HG02678 (cell line): ENCODE data around the gene KIFC1.
"Not testable (repeated sequence)": the region's sequence is repeated elsewhere in the genome, so short reads cannot be mapped to it uniquely, and the experiment has no call there.

Source experiments
- ATAC-seq: cut with Tn5 transposase; IDR thresholded peaks from one replicate; pipeline ENCODE4 v1.9.1; 2021; ENCODE audit warnings: mild to moderate bottlenecking, moderate library complexity; ENCODE audit not compliant: unreplicated experiment

Gene KIFC1

DNA sequence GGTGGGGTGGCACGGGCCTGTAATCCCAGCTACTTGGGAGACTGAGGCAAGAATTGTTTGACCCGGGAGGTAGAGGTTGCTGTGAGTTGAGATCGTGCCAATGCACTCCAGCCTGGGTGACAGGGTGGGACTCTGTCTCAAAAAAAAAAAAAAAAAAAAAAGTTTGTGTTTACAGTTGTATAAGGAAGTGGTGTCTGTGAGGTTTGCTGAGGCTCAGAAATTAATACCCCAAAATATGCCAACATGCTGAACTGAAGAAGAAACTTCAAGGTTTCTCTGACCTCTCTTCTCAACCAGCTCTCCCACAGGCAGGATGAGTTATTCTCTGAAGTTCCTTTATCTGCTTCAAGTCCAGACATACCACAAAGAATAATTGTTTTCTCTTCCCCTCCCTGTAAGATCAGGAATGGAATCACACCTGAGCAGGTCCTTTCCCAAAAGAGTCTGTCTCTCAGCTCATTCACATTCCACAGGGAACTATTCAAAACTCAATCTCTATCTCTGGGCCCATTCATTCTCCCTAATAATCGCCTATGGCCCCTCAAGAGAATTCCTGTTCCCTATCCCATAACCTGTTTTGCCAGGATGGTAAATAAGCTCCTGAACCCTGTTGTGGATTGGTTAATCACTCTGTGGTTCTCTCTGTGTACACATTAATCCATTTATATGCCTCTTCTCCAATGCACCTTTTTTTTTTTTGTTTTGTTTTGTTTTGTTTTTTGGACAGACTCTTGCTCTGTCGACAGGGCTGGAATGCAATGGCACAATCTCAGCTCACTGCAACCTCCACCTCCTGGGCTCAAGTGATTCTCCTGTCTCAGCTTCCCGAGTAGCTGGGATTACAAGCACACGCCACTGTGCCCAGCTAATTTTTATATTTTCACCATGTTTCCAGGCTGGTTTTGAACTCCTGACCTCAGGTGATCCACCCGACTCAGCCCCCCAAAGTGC is 17.4 kb upstream of the KIFC1 start:
- no peak for ATAC-seq

DNA sequence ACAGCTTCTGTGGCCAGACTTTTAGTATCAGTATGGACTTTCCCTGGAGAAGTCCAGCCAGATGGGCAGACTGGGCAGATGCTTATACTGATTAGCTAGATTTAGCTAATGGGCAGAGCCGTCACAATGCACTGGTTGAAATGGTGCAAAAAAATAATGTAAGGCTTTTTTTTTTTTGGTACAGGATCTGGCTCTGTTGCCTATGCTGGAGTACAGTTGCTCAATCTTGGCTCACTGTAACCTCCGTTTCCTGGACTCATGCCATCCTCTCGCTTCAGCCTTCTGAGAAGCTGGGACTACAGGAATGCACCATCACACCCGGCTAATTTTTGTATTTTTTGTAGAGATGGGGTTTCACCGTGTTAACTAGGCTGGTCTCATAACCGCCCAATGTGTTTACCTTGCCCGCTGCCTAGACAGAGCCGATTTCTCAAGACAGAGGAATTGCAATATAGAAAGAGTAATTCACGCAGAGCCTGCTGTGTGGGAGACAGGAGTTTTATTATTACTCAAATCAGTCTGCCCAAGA is 16.4 kb upstream of the KIFC1 start:
- no peak for ATAC-seq

DNA sequence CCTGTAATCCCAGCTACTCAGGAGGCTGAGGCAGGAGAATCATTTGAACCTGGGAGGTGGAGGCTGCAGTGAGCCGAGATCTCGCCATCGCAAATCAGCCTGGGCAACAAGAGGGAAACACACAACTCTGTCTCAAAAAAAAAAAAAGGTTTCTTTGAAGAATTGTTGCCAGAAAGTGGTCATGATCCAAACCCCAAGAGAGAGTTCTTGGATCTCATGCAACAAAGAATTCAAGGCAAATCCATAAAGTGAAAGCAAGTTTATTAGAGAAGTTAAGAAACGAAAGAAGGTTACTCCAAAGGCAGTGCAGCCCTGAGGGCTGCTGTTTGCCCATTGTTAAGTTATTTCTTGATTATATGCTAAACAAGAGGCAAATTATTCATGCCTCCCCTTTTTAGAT is 14.5 kb upstream of the KIFC1 start:
- no peak for ATAC-seq

DNA sequence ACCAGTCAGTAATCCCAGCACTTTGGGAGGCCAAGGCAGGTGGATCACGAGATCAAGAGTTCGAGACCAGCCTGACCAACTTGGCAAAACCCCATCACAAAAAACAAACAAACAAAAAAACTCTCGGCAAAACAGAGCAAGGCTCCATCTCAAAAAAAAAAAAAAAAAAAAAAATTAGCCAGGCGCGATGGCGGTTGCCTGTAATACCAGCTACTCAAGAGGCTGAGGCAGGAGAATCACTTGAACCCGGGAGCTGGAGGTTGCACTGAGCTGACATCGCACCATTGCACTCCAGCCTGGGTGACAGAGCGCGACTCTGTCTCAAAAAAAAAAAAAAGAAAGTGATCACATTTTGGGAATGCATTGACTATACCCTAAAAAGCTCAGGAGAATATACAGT is 12.4 kb upstream of the KIFC1 start:
- ATAC-seq: not testable (repeated sequence)

DNA sequence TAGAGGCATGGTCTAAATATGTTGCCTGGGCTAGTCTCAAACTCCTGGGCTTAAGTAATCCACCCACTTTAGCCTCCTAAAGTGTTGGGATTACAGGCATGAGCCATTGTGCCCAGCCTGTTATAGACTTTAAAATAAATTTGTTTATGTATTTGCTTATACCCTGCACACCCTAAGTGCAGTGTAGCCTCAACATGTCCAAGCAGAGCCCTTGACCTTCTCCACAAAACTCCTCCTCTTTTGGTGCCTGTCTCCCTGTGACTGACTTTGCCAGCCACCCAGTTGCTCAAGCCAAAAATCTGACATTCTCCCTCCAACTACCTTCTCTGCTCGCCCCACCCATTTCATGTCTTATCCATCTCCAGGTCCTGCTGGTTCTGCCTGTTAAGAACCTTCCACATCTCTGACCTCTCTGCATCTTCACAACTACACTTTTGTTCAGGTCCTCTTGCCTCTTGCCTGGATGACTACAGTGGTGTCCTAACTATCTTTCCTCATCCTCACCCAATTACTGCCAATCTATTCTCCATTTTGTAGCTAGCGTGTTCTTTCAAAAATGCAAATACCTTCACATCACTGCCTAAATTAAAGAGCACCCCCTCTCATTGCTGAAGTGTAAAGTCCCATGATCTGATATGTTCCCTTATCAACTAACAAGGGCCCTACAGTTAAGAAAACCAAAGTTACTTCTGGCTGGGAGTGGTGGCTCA is 11.2 kb upstream of the KIFC1 start:
- ATAC-seq: no peak

DNA sequence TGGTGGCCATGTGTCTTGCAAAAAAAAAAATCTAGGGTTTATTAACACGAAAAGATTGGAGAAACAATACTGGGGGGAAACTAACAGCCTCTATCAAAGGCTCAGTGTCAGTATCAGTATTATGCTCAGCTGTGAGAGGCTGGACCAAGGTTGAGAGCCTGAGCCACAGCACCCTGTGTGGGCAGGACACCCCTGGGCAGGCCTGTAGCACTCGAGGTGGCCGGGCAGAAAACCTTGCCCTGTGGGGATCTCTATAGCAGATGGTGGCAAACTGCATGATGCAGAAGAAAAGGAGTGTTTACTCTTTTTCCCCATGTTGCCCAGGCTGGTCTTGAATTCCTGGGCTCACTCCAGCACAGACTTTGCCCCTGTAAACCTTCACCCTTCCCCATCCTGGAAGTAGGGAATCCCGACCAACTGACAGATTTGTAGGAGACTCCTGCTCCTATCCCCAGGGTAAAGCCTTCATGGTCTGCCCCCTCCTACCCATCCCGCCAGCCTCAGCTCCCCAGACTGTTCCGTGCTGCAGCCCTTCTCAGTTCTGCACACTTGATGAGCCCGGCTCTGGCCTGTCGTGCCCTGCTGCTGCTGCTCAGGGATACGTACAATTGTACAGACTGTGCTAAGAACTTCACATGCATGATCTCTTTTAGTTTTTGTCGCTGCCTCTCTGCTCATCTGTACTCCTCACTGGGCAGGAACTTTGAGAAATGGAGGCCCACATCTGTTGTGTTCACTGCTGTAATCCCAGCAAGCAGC is 8.0 kb upstream of the KIFC1 start:
- ATAC-seq: no peak

DNA sequence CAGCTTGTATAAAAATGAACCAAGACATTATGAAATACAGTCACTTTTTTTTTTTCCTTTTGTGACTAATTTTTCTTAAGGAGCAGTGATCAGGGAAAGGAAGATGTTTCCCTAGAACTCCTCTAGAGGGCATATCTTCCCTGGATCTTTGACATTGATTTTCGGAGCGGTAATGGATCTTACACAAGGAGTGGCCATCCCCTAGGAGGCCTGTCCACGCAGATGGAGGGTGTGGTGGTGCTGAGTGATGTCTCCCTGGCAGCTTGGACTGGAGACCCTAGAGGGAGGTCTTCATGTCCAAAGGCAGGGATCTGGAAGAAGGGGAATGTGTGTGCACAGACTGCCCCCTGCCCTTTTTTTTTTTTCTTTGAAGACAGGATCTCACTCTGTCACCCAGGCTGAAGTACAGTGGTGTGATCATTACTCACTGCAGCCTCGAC is 7.0 kb upstream of the KIFC1 start:
- no peak for ATAC-seq

DNA sequence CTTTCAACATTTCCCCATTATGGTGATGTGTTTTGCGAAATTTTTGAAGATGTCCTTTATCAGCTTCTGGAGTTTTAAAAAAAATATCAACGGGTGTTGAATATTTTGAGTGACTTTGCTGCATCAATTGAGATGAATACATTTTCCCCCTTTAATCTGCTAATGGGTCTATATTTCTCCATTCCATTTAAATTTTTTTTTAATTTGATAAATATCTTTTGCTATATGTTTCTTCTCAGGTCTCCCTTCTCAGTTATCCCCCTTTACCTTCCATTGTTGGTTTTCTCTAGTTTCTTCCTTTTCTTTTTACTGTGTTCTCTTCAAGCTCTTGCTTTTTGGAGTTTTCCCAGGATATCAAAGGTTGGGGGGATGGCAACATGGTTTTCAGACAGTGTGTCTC is 1.4 kb upstream of the KIFC1 start:
- no peak for ATAC-seq

DNA sequence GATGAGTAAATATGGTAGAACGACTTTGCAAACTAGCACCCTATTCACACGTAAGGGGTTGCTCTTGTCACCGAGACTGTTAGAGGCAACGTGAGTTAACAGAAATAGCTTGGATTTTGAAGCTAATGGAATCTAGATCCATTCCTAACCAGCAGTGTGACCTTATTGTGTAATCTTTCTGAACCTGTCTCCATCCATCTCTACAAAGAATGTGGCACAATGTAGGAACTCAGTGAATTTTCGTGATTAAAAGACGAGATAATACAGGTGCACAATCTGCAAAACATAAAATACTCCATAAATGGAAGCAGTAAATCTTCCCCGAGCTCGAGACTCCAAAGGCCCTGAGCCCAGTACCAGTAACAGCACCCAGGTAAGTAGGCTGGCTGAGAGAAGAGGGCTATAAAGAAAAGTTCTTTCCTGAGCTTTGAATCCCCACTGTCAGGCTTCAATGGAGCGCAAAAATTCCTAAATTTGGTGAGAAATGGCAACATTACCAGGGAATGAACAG is 801 bp upstream of the KIFC1 start:
- ATAC-seq: peak; percentile 1

DNA sequence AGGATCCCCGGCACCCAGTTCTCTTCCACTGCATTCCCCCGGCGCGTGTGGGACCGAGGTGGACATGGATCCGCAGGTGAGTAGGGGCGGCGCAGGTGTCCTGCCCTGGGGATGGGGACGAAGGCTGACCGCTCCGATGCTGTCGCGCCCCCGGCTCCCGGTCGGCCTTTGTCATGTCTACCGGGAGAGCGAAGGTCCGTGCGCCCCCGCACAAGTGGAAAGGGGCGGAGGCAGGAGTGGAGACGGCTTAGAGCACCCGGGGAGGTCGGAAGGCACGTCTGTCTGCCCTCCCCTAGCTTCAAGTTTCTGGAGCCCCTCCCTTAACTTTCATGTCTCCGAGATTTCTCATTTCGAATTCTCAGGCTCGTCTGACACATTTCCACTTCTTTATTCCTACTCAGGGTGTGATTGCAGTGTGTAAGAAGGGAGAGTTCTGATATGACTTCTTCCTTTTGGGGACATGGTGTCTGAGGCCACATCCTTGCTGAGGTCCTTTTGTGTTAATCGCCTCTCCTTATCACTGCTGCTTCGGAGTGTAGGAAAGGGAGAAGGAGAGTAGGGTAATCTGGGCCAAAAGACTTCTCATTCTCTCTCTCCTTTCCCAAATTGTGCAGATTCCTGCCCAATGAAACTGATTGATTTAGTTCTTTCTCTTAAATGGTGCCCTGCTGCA is 435 bp downstream of the KIFC1 start:
- peak; percentile 8 for ATAC-seq

DNA sequence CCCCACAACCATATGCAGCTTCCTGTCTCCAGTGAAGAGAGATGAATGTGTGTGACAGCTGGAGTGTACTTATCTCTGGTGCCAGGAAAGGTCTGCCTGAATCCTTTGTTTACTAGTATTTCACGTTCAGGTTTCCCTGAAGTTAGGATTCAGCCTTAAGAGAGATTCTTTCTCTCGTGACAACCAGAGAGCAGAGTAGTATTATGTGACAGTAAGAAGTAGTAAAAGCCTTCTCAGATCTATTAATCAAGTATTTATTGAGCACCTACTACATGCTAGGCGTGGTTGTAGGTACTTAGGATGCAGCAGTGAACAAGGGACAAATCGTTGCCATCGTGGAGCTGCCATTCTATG is 949 bp downstream of the KIFC1 start:
- ATAC-seq: no peak

DNA sequence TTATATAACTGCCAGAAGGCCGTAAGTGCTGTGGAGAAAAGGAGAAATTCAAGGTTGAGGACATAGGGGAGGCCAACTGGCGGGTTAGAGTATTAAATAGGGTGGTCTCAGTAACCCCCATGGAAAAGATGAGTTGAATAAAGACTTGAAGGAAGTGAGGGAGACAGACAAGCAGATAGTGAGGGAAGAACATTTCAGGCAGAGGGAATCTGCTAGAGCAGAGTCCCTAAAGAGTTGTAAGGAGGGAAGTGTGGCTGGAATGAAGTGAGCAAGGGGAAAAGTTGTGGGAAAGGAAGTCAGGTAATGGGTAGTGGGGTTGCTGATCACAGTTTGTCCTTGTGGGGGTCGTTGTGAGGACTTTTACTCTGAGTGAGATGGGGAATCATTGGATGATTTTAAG is 1.4 kb downstream of the KIFC1 start:
- ATAC-seq: no peak

DNA sequence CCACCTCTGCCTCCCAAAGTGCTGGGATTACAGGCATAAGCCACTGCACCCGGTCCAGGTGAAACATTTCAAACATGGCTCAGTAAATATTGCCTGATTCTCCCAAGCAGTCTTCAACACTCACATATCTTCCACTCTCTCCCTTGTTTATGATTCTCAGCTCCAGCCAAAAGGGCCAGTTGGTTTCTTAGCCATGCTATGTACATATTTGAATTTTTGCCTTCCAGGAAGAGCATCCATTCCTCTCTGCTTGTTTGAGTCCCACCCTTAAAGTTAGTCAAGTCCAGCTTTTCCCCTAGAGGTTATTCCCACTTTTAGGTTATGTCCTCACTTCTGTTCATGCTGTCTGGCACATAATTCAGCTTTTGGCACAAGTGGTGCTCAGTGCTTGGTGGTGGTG is 5.9 kb downstream of the KIFC1 start:
- ATAC-seq: no peak

DNA sequence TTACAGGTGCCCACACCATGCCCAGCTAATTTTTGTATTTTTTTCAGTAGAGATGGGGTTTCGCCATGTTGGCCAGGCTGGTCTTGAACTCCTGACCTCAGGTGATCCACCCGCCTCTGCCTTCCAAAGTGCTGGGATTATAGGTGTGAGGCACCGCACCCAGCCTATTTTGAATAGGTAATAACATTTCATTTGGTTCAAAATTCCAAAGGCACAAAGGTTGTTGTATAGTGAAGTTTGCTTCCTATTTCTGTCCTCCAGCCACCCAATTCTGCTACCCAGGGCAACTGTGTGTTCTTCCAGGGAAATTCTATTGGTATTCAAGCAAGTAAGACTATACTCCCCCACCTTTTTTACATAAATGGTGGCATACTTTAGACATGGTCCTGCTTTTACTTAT is 7.0 kb downstream of the KIFC1 start:
- ATAC-seq: not testable (repeated sequence)

DNA sequence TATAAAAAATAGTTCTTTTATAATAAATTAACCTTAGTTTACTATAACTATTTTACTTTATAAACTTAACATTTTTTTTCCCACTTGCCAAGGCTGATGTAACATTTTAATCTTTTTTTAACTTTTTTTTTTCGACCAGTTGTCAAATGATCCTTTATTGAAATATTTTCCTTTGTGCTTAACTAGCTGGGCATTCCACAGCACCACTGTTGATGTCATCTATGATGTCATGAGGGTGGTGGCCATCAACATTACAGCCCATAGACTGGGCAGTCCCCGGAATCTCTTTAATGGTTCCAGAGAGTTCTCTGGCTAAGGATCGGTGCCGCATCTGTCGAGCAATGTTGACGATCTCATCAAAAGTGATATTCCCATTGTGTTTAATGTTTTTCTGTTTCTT is 8.3 kb downstream of the KIFC1 start:
- ATAC-seq: not testable (repeated sequence)

DNA sequence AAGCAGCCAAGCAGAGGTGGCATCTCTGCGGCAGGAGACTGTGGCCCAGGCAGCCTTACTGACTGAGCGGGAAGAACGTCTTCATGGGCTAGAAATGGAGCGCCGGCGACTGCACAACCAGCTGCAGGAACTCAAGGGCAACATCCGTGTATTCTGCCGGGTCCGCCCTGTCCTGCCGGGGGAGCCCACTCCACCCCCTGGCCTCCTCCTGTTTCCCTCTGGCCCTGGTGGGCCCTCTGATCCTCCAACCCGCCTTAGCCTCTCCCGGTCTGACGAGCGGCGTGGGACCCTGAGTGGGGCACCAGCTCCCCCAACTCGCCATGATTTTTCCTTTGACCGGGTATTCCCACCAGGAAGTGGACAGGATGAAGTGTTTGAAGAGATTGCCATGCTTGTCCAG is 13.3 kb downstream of the KIFC1 start:
- no peak for ATAC-seq

DNA sequence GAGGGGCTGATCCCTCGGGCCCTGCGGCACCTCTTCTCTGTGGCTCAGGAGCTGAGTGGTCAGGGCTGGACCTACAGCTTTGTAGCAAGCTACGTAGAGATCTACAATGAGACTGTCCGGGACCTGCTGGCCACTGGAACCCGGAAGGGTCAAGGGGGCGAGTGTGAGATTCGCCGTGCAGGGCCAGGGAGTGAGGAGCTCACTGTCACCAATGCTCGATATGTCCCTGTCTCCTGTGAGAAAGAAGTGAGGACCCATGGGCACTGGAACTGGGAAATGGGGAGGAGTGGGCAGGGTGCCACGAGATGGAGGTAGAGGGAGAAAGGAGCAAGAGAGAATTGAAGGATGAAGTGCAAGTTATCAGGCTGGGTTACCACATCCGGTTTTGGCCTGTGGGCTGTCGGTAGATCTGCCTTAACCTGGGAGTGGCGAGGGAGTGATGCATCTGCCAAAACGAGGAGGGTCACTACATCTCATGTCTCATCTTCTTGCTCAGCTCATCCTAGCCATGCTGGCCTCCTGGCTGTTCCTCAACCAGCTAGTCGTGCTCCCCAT is 13.8 kb downstream of the KIFC1 start:
- no peak for ATAC-seq

DNA sequence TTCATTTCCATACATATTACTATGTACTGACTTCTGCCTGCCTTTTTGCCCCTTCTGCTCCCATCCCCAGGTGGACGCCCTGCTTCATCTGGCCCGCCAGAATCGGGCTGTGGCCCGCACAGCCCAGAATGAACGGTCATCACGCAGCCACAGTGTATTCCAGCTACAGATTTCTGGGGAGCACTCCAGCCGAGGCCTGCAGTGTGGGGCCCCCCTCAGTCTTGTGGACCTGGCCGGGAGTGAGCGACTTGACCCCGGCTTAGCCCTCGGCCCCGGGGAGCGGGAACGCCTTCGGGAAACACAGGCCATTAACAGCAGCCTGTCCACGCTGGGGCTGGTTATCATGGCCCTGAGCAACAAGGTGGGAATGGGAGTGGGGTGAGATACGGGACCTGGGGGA is 14.5 kb downstream of the KIFC1 start:
- no peak for ATAC-seq

DNA sequence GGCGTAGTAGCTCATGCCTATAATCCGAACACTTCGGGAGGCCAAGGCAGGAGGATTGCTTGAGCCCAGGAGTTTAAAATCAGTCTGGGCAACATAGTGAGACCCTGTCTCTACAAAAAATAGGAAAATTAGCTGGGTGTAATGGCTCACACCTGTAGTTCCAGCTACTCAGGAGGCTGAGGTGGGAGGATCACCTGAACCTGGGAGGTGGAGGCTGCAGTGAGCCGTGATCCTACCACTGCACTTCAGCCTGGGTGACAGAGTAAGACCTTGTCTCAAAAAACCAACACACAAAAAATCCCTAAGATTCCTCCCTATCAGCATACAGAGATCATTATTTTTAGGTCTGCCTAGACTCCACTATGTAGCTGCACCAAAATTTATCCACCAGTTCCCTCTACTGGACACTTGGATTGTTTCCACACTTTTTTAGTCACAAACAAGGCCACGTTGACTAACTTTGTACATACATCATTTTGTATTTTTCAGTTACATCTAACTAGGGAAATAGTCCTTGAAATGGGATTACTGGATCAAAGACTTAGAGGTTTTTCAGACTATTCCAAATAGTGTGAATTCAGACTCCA is 15.6 kb downstream of the KIFC1 start:
- ATAC-seq: no peak
